H9 (cell line): ENCODE data around the gene RAB24. TPM values are rescaled to one million over a fixed set of nuclear protein-coding genes. Genes with fewer than 3 reads are reported as not detected.

ENCODE experiments used
- DNase-seq: peaks from one replicate; pipeline ENCODE4 v3.0.0-alpha.2; 2017
- H2AFZ ChIP-seq: one replicate; pipeline ENCODE4 v1.6.1; 2013; ENCODE audit warnings: mild to moderate bottlenecking, low read length, control low read depth, moderate library complexity
- H2AK5ac ChIP-seq: 2 replicates; pipeline ENCODE4 v1.6.1; 2013; ENCODE audit warnings: low read length, control low read depth, mixed read lengths; ENCODE audit not compliant: insufficient read length
- H2BK120ac ChIP-seq: one replicate; pipeline ENCODE4 v1.6.1; 2013; ENCODE audit warnings: low read depth, mild to moderate bottlenecking, low read length, control low read depth, inconsistent platforms; ENCODE audit not compliant: poor library complexity, severe bottlenecking
- H2BK12ac ChIP-seq: 2 replicates; pipeline ENCODE4 v1.6.1; 2013; ENCODE audit warnings: low read length, control low read depth, mixed read lengths, low read depth; ENCODE audit not compliant: insufficient read length
- H2BK15ac ChIP-seq: 2 replicates; pipeline ENCODE4 v1.6.1; 2013; ENCODE audit warnings: low read depth, low read length, control low read depth
- H2BK20ac ChIP-seq: one replicate; pipeline ENCODE4 v1.6.1; 2013; ENCODE audit warnings: low read depth, mild to moderate bottlenecking, low read length, control low read depth, inconsistent platforms; ENCODE audit not compliant: poor library complexity, severe bottlenecking
- H2BK5ac ChIP-seq: 2 replicates; pipeline ENCODE4 v1.6.1; 2013; ENCODE audit warnings: low read length, control low read depth, mixed read lengths; ENCODE audit not compliant: insufficient read length
- H3K14ac ChIP-seq: 2 replicates; pipeline ENCODE4 v1.6.1; 2013; ENCODE audit warnings: low read length, control low read depth; ENCODE audit not compliant: insufficient read depth
- H3K18ac ChIP-seq: 2 replicates; pipeline ENCODE4 v1.6.1; 2013; ENCODE audit warnings: low read depth, mild to moderate bottlenecking, mixed read lengths, low read length, control low read depth; ENCODE audit not compliant: insufficient read length
- H3K23ac ChIP-seq: 2 replicates; pipeline ENCODE4 v1.6.1; 2013; ENCODE audit warnings: low read length, control low read depth, mixed read lengths, low read depth; ENCODE audit not compliant: insufficient read length
- H3K23me2 ChIP-seq: 2 replicates; pipeline ENCODE4 v1.6.1; 2013; ENCODE audit warnings: low read depth, mild to moderate bottlenecking, mixed read lengths, low read length, control low read depth; ENCODE audit not compliant: insufficient read length, poor library complexity, severe bottlenecking
- H3K27ac ChIP-seq: 2 replicates; pipeline ENCODE4 v1.5.1; 2013; ENCODE audit warnings: low read length, control low read depth, mixed read lengths, low read depth; ENCODE audit not compliant: insufficient read length
- H3K27me3 ChIP-seq: 2 replicates; pipeline ENCODE4 v1.6.1; 2013; ENCODE audit warnings: low read length, control low read depth, inconsistent platforms; ENCODE audit not compliant: insufficient read depth
- H3K4ac ChIP-seq: 2 replicates; pipeline ENCODE4 v1.6.1; 2013; ENCODE audit warnings: low read depth, mild to moderate bottlenecking, control low read depth, inconsistent platforms, low read length, moderate library complexity
- H3K4me1 ChIP-seq: 2 replicates; pipeline ENCODE4 v1.6.1; 2013; ENCODE audit warnings: low read length, control low read depth, inconsistent platforms; ENCODE audit not compliant: insufficient read depth
- H3K4me2 ChIP-seq: 2 replicates; pipeline ENCODE4 v1.6.1; 2013; ENCODE audit warnings: low read length, control low read depth, mixed read lengths; ENCODE audit not compliant: insufficient read length, insufficient read depth
- H3K56ac ChIP-seq: 2 replicates; pipeline ENCODE4 v1.6.1; 2013; ENCODE audit warnings: low read depth, mild to moderate bottlenecking, mixed read lengths, low read length, control low read depth; ENCODE audit not compliant: insufficient read length
- H3K79me1 ChIP-seq: 2 replicates; pipeline ENCODE4 v1.6.1; 2013; ENCODE audit warnings: low read depth, mild to moderate bottlenecking, moderate library complexity, low read length, control low read depth, inconsistent platforms; ENCODE audit not compliant: insufficient read depth, poor library complexity, severe bottlenecking
- H3K79me2 ChIP-seq: 2 replicates; pipeline ENCODE4 v1.6.1; 2013; ENCODE audit warnings: low read length, control low read depth, inconsistent platforms; ENCODE audit not compliant: insufficient read depth
- H3K9ac ChIP-seq: 2 replicates; pipeline ENCODE4 v1.6.1; 2013; ENCODE audit warnings: low read length, control low read depth, mixed read lengths; ENCODE audit not compliant: insufficient read length; ENCODE audit errors: extremely low read depth
- H3K9me3 ChIP-seq: one replicate; pipeline ENCODE4 v1.6.1; 2013; ENCODE audit warnings: low read depth, low read length, inconsistent platforms; ENCODE audit not compliant: control insufficient read depth
- H3T11ph ChIP-seq: one replicate; pipeline ENCODE4 v1.6.1; 2013; ENCODE audit warnings: mild to moderate bottlenecking, low read length, control low read depth, inconsistent platforms
- H4K20me1 ChIP-seq: one replicate; pipeline ENCODE4 v1.6.1; 2013; ENCODE audit not compliant: control insufficient read depth, insufficient read length, insufficient read depth
- H4K5ac ChIP-seq: 2 replicates; pipeline ENCODE4 v1.6.1; 2013; ENCODE audit warnings: low read depth, mild to moderate bottlenecking, mixed read lengths, low read length, control low read depth; ENCODE audit not compliant: insufficient read length
- H4K8ac ChIP-seq: replicated peaks from 2 replicates; pipeline ENCODE4 v1.6.1; 2013; ENCODE audit warnings: low read length, control low read depth, mixed read lengths, low read depth; ENCODE audit not compliant: insufficient read length
- H4K91ac ChIP-seq: 2 replicates; pipeline ENCODE4 v1.6.1; 2013; ENCODE audit warnings: low read depth, mild to moderate bottlenecking, moderate library complexity, mixed read lengths, low read length, control low read depth; ENCODE audit not compliant: insufficient read length
- H3K27ac Mint-ChIP-seq, 3 experiments: 2 replicates in 2 of 3; 3 replicates in 1 of 3; pipeline ENCODE4 v1.8.0; 2020 to 2021; ENCODE audit warnings: mixed read lengths in 3 of 3, mild to moderate bottlenecking in 1 of 3, moderate library complexity in 1 of 3
- H3K27me3 Mint-ChIP-seq: 2 replicates; pipeline ENCODE4 v1.8.0; 2021; ENCODE audit warnings: low read depth, mild to moderate bottlenecking, moderate library complexity, mixed read lengths
- H3K36me3 Mint-ChIP-seq, 3 experiments: 2 replicates in 2 of 3; 3 replicates in 1 of 3; pipeline ENCODE4 v1.8.0; 2020 to 2021; ENCODE audit warnings: low read depth in 3 of 3, mixed read lengths in 3 of 3; ENCODE audit not compliant: insufficient read depth in 1 of 3
- H3K4me1 Mint-ChIP-seq, 2 experiments: 2 replicates each; pipeline ENCODE4 v1.8.0; 2020; ENCODE audit warnings: mixed read lengths in 2 of 2
- H3K4me3 Mint-ChIP-seq, 2 experiments: 2 replicates in 1 of 2; 3 replicates in 1 of 2; pipeline ENCODE4 v1.8.0; 2020 to 2021; ENCODE audit warnings: mild to moderate bottlenecking in 2 of 2, mixed read lengths in 2 of 2, moderate library complexity in 1 of 2
- H3K9me3 Mint-ChIP-seq, 2 experiments: 2 replicates in 1 of 2; 3 replicates in 1 of 2; pipeline ENCODE4 v1.8.0; 2020; ENCODE audit warnings: mild to moderate bottlenecking in 2 of 2, mixed read lengths in 2 of 2, moderate library complexity in 1 of 2
- WGBS: extraction: QIAGEN DNeasy Blood & Tissue Kit; methylation state at CpG from one replicate; pipeline ENCODE4 v1.1.7; 2013; ENCODE audit warnings: missing lambda C conversion rate, low lambda C conversion rate, mixed read lengths; ENCODE audit not compliant: insufficient read length; ENCODE audit errors: extremely low coverage; 5-methylcytosine and 5-hydroxymethylcytosine counted together
- total RNA-seq: library from RNA; stranded (reverse); gene quantifications from 2 replicates; pipeline ENCODE4 v1.2.1, GENCODE V29; 2021
- TF ChIP-seq, protein P1 (sequence below): fragments of 200-600 bp; sonication (generic); conservative IDR thresholded peaks from 3 replicates; pipeline ENCODE4 v1.8.0; 2021; ENCODE audit warnings: antibody characterized with exemption, mild to moderate bottlenecking

Gene RAB24
- total RNA-seq, 1 experiment from 2014 or later: 17.6 TPM

- no peak overlapping the region for H3K9ac ChIP-seq
- TF ChIP-seq, protein P1, sequence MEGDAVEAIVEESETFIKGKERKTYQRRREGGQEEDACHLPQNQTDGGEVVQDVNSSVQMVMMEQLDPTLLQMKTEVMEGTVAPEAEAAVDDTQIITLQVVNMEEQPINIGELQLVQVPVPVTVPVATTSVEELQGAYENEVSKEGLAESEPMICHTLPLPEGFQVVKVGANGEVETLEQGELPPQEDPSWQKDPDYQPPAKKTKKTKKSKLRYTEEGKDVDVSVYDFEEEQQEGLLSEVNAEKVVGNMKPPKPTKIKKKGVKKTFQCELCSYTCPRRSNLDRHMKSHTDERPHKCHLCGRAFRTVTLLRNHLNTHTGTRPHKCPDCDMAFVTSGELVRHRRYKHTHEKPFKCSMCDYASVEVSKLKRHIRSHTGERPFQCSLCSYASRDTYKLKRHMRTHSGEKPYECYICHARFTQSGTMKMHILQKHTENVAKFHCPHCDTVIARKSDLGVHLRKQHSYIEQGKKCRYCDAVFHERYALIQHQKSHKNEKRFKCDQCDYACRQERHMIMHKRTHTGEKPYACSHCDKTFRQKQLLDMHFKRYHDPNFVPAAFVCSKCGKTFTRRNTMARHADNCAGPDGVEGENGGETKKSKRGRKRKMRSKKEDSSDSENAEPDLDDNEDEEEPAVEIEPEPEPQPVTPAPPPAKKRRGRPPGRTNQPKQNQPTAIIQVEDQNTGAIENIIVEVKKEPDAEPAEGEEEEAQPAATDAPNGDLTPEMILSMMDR: no peak
- Mint-ChIP-seq H3K27ac (peak overlapping the region; percentile 45 to 93 (median 87); a peak in 5 of 7 replicates), H3K27me3 (no peaks in the 10 kb centered on the region; the same call in 1 of the 2 replicates), H3K9me3 (no peaks in the 10 kb centered on the region), H3K36me3 (peaks cover 24 to 70% (median 61%) of the 10 kb centered on the region in 3 experiments; a peak in 6 of 7 replicates), H3K4me1 (peaks cover 9 to 17% of the 10 kb centered on the region in 2 experiments), H3K4me3 (no peak overlapping the region)
- H3K9me3 ChIP-seq: no peaks in the 10 kb centered on the region
- no peaks in the 10 kb centered on the region for H3K27me3 ChIP-seq
- H4K8ac ChIP-seq: no peak overlapping the region
- DNase-seq: peak; percentile 64
- no CpG with 5 or more reads among the region's 36 CpGs for WGBS
- no peak overlapping the region for H3K23ac ChIP-seq
- H3K4me1 ChIP-seq: peaks cover 6% of the 10 kb centered on the region; the same call in 1 of the 2 replicates
- H2BK12ac ChIP-seq: no peak overlapping the region
- H3K79me1 ChIP-seq: no peaks in the 10 kb centered on the region
- no peak overlapping the region for H3T11ph ChIP-seq
- H3K4me2 ChIP-seq: no peak overlapping the region
- no peak overlapping the region for H3K4ac ChIP-seq
- no peak overlapping the region for H2AK5ac ChIP-seq
- no peak overlapping the region for H3K56ac ChIP-seq
- H4K5ac ChIP-seq: no peak overlapping the region
- H2BK20ac ChIP-seq: no peak overlapping the region
- no peak overlapping the region for H4K91ac ChIP-seq
- peak overlapping the region; percentile 15 for H3K27ac ChIP-seq
- no peak overlapping the region for H2AFZ ChIP-seq
- H3K14ac ChIP-seq: no peak overlapping the region; the same call in 1 of the 2 replicates
- no peaks in the 10 kb centered on the region; the same call in 1 of the 2 replicates for H3K79me2 ChIP-seq
- no peak overlapping the region for H2BK5ac ChIP-seq
- no peak overlapping the region for H2BK120ac ChIP-seq
- no peak overlapping the region for H2BK15ac ChIP-seq
- H4K20me1 ChIP-seq: no peaks in the 10 kb centered on the region
- no peak overlapping the region for H3K18ac ChIP-seq
- no peaks in the 10 kb centered on the region for H3K23me2 ChIP-seq
These were observed 33.3 kb upstream of the RAB24 start for GRCh38 chr5:177336603-177337494.
